WTC11 (cell line): ENCODE results near the gene ATP2B1. TPM values are rescaled to one million over a fixed set of nuclear protein-coding genes. Genes with fewer than 3 reads are reported as not detected.

ENCODE experiments used
- ATAC-seq: fragments of 200-7000 bp; cut with Tn5 transposase; 2 replicates; pipeline ENCODE4 v1.10.0; 2021; ENCODE audit warnings: mild to moderate bottlenecking, moderate library complexity
- CTCF ChIA-PET: fragments of 300-600 bp; sonication (Branson Sonifier 250); formaldehyde crosslinking; loops from one replicate; lab custom pipeline; 2021; ENCODE audit warnings: antibody characterized with exemption; lab: Charles Lee
- POLR2A ChIA-PET: fragments of 350-600 bp; sonication (Branson Sonifier 250); formaldehyde crosslinking; loops from one replicate; lab custom pipeline; 2021; ENCODE audit warnings: antibody characterized with exemption; lab: Charles Lee
- DNase-seq: peaks from one replicate; pipeline ENCODE4 v3.0.0; 2021; ENCODE audit warnings: low spot score
- H3K27ac Mint-ChIP-seq: 2 replicates; pipeline ENCODE4 v1.8.0; 2021; ENCODE audit warnings: mixed read lengths
- H3K27me3 Mint-ChIP-seq: 2 replicates; pipeline ENCODE4 v1.8.0; 2021; ENCODE audit warnings: low read depth, mild to moderate bottlenecking, moderate library complexity, mixed read lengths
- H3K36me3 Mint-ChIP-seq: 2 replicates; pipeline ENCODE4 v1.8.0; 2021; ENCODE audit warnings: mixed read lengths
- H3K4me1 Mint-ChIP-seq: 2 replicates; pipeline ENCODE4 v1.8.0; 2022; ENCODE audit warnings: mixed read lengths
- H3K4me3 Mint-ChIP-seq: 2 replicates; pipeline ENCODE4 v1.8.0; 2021; ENCODE audit warnings: mild to moderate bottlenecking, moderate library complexity, mixed read lengths
- H3K9me3 Mint-ChIP-seq: 2 replicates; pipeline ENCODE4 v1.8.0; 2021; ENCODE audit warnings: mixed read lengths
- CREB1 ChIP-seq: sonication (generic); formaldehyde crosslinking; IDR thresholded peaks from 2 replicates; pipeline ENCODE4 v1.8.0; 2023; ENCODE audit warnings: mild to moderate bottlenecking, missing genetic modification reagents
- CREM ChIP-seq: sonication (generic); formaldehyde crosslinking; IDR thresholded peaks from 2 replicates; pipeline ENCODE4 v1.8.1; 2022; ENCODE audit warnings: mild to moderate bottlenecking, missing genetic modification reagents, moderate library complexity
- FOXP1 ChIP-seq: sonication (generic); formaldehyde crosslinking; IDR thresholded peaks from 2 replicates; pipeline ENCODE4 v1.8.0; 2022; ENCODE audit warnings: missing genetic modification reagents, mild to moderate bottlenecking, moderate library complexity, borderline replicate concordance
- IRF2 ChIP-seq: sonication (generic); formaldehyde crosslinking; IDR thresholded peaks from 2 replicates; pipeline ENCODE4 v1.8.0; 2022; ENCODE audit warnings: low read depth, missing genetic modification reagents, borderline replicate concordance
- JAZF1 ChIP-seq: fragments of 250-450 bp; sonication (Bioruptor Pico); IDR thresholded peaks from 2 replicates; pipeline ENCODE4 v1.9.0; 2021; ENCODE audit warnings: moderate library complexity, mild to moderate bottlenecking, inconsistent platforms
- MXD4 ChIP-seq: fragments of 250-450 bp; sonication (Bioruptor Pico); IDR thresholded peaks from 2 replicates; pipeline ENCODE4 v1.8.0; 2021; ENCODE audit warnings: mild to moderate bottlenecking, moderate library complexity, borderline replicate concordance
- MYBL2 ChIP-seq: sonication (generic); formaldehyde crosslinking; IDR thresholded peaks from 2 replicates; pipeline ENCODE4 v1.8.1; 2023; ENCODE audit warnings: mild to moderate bottlenecking, moderate library complexity, missing genetic modification reagents
- NR2C2 ChIP-seq: sonication (generic); formaldehyde crosslinking; IDR thresholded peaks from 2 replicates; pipeline ENCODE4 v1.8.0; 2022; ENCODE audit warnings: mild to moderate bottlenecking, missing genetic modification reagents
- RORB ChIP-seq: fragments of 250-450 bp; sonication (Bioruptor Pico); IDR thresholded peaks from 2 replicates; pipeline ENCODE4 v1.9.0; 2021; ENCODE audit warnings: mild to moderate bottlenecking
- SP1 ChIP-seq: sonication (generic); formaldehyde crosslinking; conservative IDR thresholded peaks from 2 replicates; pipeline ENCODE4 v1.8.1; 2022; ENCODE audit warnings: missing genetic modification reagents
- ZNF232 ChIP-seq: sonication (generic); formaldehyde crosslinking; IDR thresholded peaks from 2 replicates; pipeline ENCODE4 v1.8.0; 2022; ENCODE audit warnings: mild to moderate bottlenecking, missing genetic modification reagents
- ZNF263 ChIP-seq: sonication (generic); formaldehyde crosslinking; IDR thresholded peaks from 2 replicates; pipeline ENCODE4 v1.8.1; 2022; ENCODE audit warnings: low read depth, mild to moderate bottlenecking, moderate library complexity, missing genetic modification reagents
- ZNF423 ChIP-seq: fragments of 250-450 bp; sonication (Bioruptor Pico); IDR thresholded peaks from 2 replicates; pipeline ENCODE4 v2.1.2; 2022; ENCODE audit warnings: mild to moderate bottlenecking, moderate library complexity
- total RNA-seq: library from RNA; stranded (reverse); gene quantifications from 3 replicates; pipeline ENCODE4 v1.2.3, GENCODE V29; 2021
- TF ChIP-seq, protein P1 (sequence below): sonication (generic); formaldehyde crosslinking; IDR thresholded peaks from 2 replicates; pipeline ENCODE4 v1.8.1; 2023; ENCODE audit warnings: mild to moderate bottlenecking, missing genetic modification reagents
- TF ChIP-seq, protein P2 (sequence below): sonication (generic); formaldehyde crosslinking; IDR thresholded peaks from 2 replicates; pipeline ENCODE4 v1.8.1; 2023; ENCODE audit warnings: mild to moderate bottlenecking, missing genetic modification reagents
- TF ChIP-seq, protein P3 (sequence below): sonication (generic); formaldehyde crosslinking; IDR thresholded peaks from 2 replicates; pipeline ENCODE4 v1.8.1; 2023; ENCODE audit warnings: mild to moderate bottlenecking, missing genetic modification reagents, moderate library complexity
- TF ChIP-seq, protein P4 (sequence below): sonication (generic); formaldehyde crosslinking; IDR thresholded peaks from 2 replicates; pipeline ENCODE4 v1.8.1; 2022; ENCODE audit warnings: mild to moderate bottlenecking, moderate library complexity, missing genetic modification reagents
- TF ChIP-seq, protein P5 (sequence below): sonication (generic); formaldehyde crosslinking; IDR thresholded peaks from 2 replicates; pipeline ENCODE4 v1.8.0; 2022; ENCODE audit warnings: mild to moderate bottlenecking, missing genetic modification reagents
- TF ChIP-seq, protein P6 (sequence below): sonication (generic); formaldehyde crosslinking; IDR thresholded peaks from 2 replicates; pipeline ENCODE4 v1.8.1; 2023; ENCODE audit warnings: mild to moderate bottlenecking, moderate library complexity, missing genetic modification reagents
- TF ChIP-seq, protein P7 (sequence below): sonication (generic); formaldehyde crosslinking; IDR thresholded peaks from 2 replicates; pipeline ENCODE4 v1.8.1; 2023; ENCODE audit warnings: mild to moderate bottlenecking, missing genetic modification reagents, moderate library complexity
- TF ChIP-seq, protein P8 (sequence below): sonication (generic); formaldehyde crosslinking; conservative IDR thresholded peaks from 2 replicates; pipeline ENCODE4 v1.8.1; 2023; ENCODE audit warnings: mild to moderate bottlenecking, low read depth, missing genetic modification reagents, moderate library complexity

The ATP2B1 gene
- total RNA-seq, 1 experiment from 2014 or later = 31.7 TPM

DNA sequence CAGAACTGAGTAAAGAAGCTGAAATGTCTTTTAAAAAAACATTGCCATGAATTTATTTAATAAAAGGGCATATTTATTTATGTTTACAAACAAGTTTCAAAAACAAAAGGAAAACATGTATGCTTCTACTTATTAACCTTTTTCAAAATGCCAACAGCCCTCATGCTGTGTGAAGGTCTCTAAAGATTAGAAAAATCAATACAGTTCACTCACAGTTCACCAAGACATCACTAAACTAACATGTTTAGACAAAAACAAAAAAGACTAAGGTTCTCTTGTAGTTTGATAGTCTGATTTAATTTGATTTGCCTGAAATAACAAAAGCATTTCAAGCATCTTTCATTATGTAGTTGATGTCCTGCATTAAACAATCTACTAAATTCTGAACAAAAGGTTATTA, 118.9 kb downstream of the ATP2B1 start (continued):
- no peak for TF ChIP-seq MXD4 (CRISPR knock-in tag)
- TF ChIP-seq, protein P1, sequence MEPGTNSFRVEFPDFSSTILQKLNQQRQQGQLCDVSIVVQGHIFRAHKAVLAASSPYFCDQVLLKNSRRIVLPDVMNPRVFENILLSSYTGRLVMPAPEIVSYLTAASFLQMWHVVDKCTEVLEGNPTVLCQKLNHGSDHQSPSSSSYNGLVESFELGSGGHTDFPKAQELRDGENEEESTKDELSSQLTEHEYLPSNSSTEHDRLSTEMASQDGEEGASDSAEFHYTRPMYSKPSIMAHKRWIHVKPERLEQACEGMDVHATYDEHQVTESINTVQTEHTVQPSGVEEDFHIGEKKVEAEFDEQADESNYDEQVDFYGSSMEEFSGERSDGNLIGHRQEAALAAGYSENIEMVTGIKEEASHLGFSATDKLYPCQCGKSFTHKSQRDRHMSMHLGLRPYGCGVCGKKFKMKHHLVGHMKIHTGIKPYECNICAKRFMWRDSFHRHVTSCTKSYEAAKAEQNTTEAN (CRISPR knock-in tag) = no peak

DNA sequence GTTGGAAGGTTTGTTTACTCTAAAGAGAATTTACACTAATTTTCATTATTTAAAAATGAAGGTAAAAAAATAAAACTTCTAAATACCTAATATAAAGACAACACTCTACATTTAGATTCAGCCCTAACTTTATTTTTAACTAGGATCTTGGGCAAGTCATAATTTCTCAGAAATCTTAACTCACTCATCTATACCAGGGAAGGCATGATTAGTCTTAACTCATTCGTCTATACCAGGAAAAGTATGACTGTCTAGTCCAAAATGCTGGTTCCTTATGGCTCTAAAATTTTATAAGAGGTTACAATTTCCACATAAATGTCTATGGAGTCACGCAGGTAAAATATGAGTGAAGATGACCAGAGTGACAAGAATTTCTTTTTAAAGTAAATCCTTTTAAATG, 130.1 kb downstream of the ATP2B1 start:
- ChIA-PET POLR2A (no interaction called here), CTCF (no interaction called here)
- DNase-seq = no peak
- Mint-ChIP-seq H3K27ac (no peak overlapping the region), H3K36me3 (no peaks in the 10 kb centered on the region), H3K27me3 (no peaks in the 10 kb centered on the region), H3K4me3 (no peak overlapping the region), H3K9me3 (no peaks in the 10 kb centered on the region), H3K4me1 (peaks cover 9% of the 10 kb centered on the region)
- ATAC-seq = no peak
- no peak for TF ChIP-seq IRF2 (CRISPR knock-in tag)
- TF ChIP-seq, protein P2, sequence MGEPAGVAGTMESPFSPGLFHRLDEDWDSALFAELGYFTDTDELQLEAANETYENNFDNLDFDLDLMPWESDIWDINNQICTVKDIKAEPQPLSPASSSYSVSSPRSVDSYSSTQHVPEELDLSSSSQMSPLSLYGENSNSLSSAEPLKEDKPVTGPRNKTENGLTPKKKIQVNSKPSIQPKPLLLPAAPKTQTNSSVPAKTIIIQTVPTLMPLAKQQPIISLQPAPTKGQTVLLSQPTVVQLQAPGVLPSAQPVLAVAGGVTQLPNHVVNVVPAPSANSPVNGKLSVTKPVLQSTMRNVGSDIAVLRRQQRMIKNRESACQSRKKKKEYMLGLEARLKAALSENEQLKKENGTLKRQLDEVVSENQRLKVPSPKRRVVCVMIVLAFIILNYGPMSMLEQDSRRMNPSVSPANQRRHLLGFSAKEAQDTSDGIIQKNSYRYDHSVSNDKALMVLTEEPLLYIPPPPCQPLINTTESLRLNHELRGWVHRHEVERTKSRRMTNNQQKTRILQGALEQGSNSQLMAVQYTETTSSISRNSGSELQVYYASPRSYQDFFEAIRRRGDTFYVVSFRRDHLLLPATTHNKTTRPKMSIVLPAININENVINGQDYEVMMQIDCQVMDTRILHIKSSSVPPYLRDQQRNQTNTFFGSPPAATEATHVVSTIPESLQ = no peak
- TF ChIP-seq, protein P3, sequence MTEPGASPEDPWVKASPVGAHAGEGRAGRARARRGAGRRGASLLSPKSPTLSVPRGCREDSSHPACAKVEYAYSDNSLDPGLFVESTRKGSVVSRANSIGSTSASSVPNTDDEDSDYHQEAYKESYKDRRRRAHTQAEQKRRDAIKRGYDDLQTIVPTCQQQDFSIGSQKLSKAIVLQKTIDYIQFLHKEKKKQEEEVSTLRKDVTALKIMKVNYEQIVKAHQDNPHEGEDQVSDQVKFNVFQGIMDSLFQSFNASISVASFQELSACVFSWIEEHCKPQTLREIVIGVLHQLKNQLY (CRISPR knock-in tag) = no peak
- TF ChIP-seq, protein P4, sequence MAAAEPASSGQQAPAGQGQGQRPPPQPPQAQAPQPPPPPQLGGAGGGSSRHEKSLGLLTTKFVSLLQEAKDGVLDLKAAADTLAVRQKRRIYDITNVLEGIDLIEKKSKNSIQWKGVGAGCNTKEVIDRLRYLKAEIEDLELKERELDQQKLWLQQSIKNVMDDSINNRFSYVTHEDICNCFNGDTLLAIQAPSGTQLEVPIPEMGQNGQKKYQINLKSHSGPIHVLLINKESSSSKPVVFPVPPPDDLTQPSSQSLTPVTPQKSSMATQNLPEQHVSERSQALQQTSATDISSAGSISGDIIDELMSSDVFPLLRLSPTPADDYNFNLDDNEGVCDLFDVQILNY (CRISPR knock-in tag) = no peak
- TF ChIP-seq, protein P5, sequence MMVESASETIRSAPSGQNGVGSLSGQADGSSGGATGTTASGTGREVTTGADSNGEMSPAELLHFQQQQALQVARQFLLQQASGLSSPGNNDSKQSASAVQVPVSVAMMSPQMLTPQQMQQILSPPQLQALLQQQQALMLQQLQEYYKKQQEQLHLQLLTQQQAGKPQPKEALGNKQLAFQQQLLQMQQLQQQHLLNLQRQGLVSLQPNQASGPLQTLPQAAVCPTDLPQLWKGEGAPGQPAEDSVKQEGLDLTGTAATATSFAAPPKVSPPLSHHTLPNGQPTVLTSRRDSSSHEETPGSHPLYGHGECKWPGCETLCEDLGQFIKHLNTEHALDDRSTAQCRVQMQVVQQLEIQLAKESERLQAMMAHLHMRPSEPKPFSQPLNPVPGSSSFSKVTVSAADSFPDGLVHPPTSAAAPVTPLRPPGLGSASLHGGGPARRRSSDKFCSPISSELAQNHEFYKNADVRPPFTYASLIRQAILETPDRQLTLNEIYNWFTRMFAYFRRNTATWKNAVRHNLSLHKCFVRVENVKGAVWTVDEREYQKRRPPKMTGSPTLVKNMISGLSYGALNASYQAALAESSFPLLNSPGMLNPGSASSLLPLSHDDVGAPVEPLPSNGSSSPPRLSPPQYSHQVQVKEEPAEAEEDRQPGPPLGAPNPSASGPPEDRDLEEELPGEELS (CRISPR knock-in tag) = no peak
- TF ChIP-seq, protein P6, sequence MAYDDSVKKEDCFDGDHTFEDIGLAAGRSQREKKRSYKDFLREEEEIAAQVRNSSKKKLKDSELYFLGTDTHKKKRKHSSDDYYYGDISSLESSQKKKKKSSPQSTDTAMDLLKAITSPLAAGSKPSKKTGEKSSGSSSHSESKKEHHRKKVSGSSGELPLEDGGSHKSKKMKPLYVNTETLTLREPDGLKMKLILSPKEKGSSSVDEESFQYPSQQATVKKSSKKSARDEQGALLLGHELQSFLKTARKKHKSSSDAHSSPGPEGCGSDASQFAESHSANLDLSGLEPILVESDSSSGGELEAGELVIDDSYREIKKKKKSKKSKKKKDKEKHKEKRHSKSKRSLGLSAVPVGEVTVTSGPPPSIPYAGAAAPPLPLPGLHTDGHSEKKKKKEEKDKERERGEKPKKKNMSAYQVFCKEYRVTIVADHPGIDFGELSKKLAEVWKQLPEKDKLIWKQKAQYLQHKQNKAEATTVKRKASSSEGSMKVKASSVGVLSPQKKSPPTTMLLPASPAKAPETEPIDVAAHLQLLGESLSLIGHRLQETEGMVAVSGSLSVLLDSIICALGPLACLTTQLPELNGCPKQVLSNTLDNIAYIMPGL (CRISPR knock-in tag) = no peak
- TF ChIP-seq, protein P7, sequence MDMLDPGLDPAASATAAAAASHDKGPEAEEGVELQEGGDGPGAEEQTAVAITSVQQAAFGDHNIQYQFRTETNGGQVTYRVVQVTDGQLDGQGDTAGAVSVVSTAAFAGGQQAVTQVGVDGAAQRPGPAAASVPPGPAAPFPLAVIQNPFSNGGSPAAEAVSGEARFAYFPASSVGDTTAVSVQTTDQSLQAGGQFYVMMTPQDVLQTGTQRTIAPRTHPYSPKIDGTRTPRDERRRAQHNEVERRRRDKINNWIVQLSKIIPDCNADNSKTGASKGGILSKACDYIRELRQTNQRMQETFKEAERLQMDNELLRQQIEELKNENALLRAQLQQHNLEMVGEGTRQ (CRISPR knock-in tag) = no peak
- TF ChIP-seq MYBL2 (CRISPR knock-in tag) = no peak
- no peak for TF ChIP-seq CREB1
- no peak for TF ChIP-seq NR2C2 (CRISPR knock-in tag)
- TF ChIP-seq, protein P8, sequence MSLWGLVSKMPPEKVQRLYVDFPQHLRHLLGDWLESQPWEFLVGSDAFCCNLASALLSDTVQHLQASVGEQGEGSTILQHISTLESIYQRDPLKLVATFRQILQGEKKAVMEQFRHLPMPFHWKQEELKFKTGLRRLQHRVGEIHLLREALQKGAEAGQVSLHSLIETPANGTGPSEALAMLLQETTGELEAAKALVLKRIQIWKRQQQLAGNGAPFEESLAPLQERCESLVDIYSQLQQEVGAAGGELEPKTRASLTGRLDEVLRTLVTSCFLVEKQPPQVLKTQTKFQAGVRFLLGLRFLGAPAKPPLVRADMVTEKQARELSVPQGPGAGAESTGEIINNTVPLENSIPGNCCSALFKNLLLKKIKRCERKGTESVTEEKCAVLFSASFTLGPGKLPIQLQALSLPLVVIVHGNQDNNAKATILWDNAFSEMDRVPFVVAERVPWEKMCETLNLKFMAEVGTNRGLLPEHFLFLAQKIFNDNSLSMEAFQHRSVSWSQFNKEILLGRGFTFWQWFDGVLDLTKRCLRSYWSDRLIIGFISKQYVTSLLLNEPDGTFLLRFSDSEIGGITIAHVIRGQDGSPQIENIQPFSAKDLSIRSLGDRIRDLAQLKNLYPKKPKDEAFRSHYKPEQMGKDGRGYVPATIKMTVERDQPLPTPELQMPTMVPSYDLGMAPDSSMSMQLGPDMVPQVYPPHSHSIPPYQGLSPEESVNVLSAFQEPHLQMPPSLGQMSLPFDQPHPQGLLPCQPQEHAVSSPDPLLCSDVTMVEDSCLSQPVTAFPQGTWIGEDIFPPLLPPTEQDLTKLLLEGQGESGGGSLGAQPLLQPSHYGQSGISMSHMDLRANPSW (CRISPR knock-in tag) = no peak
- TF ChIP-seq ZNF423 (CRISPR knock-in tag) = no peak
- TF ChIP-seq SP1 (CRISPR knock-in tag) = no peak
- TF ChIP-seq RORB (CRISPR knock-in tag) = no peak
- no peak for TF ChIP-seq JAZF1 (CRISPR knock-in tag)
- no peak for TF ChIP-seq ZNF263
- no peak for TF ChIP-seq CREM (CRISPR knock-in tag)
- no peak for TF ChIP-seq FOXP1 (CRISPR knock-in tag)
- no peak for TF ChIP-seq ZNF232
